ENCODE data around the gene HIVEP3.

GRCh38 chr1:41723786-41724185, 194.9 kb downstream of the HIVEP3 start:
- no peak for TF ChIP-seq CTCF (optimal IDR thresholded peaks at IDR 0.05 in 1 of 3, IDR thresholded peaks at IDR 0.05 in 1 of 3, conservative IDR thresholded peaks at IDR 0.05 in 1 of 3; ENCODE audit: extremely low read depth in 1 of 3, insufficient read depth in 2 of 3, low read length in 3 of 3)
- TF ChIP-seq EZH2 (IDR thresholded peaks at IDR 0.05; ENCODE audit: low read length) = no peak

Measured in keratinocyte (primary cell).